Uterus (tissue), 2 donors: Measurements from ENCODE around the gene DNAH11.

Source experiments
- CTCF ChIP-seq, 4 experiments: fragments of 200-600 bp in 2 of 4; fragments of 450-650 bp in 2 of 4; sonication (generic) in 2 of 4; IDR thresholded peaks; one replicate each; pipeline ENCODE4 v1.5.1; 2016 to 2019; ENCODE audit warnings: antibody characterized with exemption in 4 of 4, mild to moderate bottlenecking in 2 of 4, moderate library complexity in 1 of 4
- POLR2A ChIP-seq, 2 donors: fragments of 450-650 bp; IDR thresholded peaks; one replicate each; pipeline ENCODE4 v1.6.1; 2016; ENCODE audit warnings: antibody characterized with exemption in 2 of 2, mild to moderate bottlenecking in 1 of 2, moderate library complexity in 1 of 2

GRCh38 chr7:21707566-21707965, 164.7 kb downstream of the DNAH11 start:
- no peak for TF ChIP-seq POLR2A (IDR thresholded peaks at IDR 0.05)
- TF ChIP-seq CTCF (IDR thresholded peaks at IDR 0.05) = no peak
